GM12878 (cell line): ENCODE data around the gene RIMS1.

Experiments
- CEBPB ChIP-seq, 2 experiments: fragments of 150-350 bp in 1 of 2; IDR thresholded peaks; 2 replicates each; pipeline ENCODE4 v1.6.1; 2012 to 2014; ENCODE audit warnings: low read depth in 2 of 2, low read length in 2 of 2, borderline replicate concordance in 1 of 2, inconsistent platforms in 1 of 2
- NFIC ChIP-seq: IDR thresholded peaks from 2 replicates; pipeline ENCODE4 v1.6.1; 2012; ENCODE audit warnings: low read depth, mild to moderate bottlenecking, inconsistent platforms, low read length, moderate library complexity
- NFXL1 ChIP-seq: fragments of 450-650 bp; IDR thresholded peaks from 2 replicates; pipeline ENCODE4 v1.6.1; 2017; ENCODE audit warnings: antibody characterized with exemption, mild to moderate bottlenecking, borderline replicate concordance
- NR2C2 ChIP-seq: IDR thresholded peaks from 2 replicates; pipeline ENCODE4 v1.6.1; 2011; ENCODE audit warnings: borderline replicate concordance, low read depth; ENCODE audit not compliant: control insufficient read depth, insufficient read length
- SUZ12 ChIP-seq: fragments of 200-600 bp; sonication (generic); IDR thresholded peaks from one replicate; pipeline ENCODE4 v1.6.1; 2018; ENCODE audit warnings: antibody characterized with exemption, mild to moderate bottlenecking; ENCODE audit not compliant: unreplicated experiment
- ZBTB11 ChIP-seq: fragments of 450-650 bp; formaldehyde crosslinking; IDR thresholded peaks from 2 replicates; pipeline ENCODE4 v1.5.0; 2022; ENCODE audit warnings: mild to moderate bottlenecking, missing genetic modification characterization
- TF ChIP-seq, protein P1 (sequence below), 3 experiments: IDR thresholded peaks in 2 of 3; conservative IDR thresholded peaks in 1 of 3; 2 replicates each; pipeline ENCODE4 v1.5.1; 2011; ENCODE audit warnings: low read depth in 3 of 3, low read length in 3 of 3, mild to moderate bottlenecking in 3 of 3, control low read depth in 2 of 3, moderate library complexity in 2 of 3, inconsistent platforms in 1 of 3, mixed read lengths in 1 of 3; ENCODE audit not compliant: control insufficient read depth in 2 of 3, insufficient read depth in 1 of 3; ENCODE audit errors: extremely low read depth in 1 of 3
- TF ChIP-seq, protein P2 (sequence below): fragments of 450-650 bp; IDR thresholded peaks from 2 replicates; pipeline ENCODE4 v1.6.1; 2018; ENCODE audit warnings: mild to moderate bottlenecking, low read depth, moderate library complexity; ENCODE audit not compliant: partially characterized antibody

DNA sequence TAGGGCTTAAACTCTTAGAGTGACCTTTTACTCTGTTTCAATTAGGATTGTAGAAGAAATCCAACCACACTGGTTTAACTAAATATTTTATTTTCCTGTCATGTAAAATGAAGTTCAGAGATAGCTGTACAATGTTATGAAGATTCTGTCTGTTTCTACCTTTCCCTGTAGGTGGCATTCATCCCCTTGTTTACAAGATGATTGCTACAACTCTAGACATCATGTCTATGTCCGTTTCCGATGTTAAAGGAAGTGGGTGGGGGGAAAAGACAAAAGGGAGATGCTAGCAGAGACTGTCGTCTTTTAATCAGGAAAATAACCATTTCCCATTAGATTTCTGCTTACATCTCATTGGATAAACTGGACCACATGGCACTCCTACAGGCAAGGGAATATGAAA is 30.9 kb upstream of the RIMS1 start:
- TF ChIP-seq, protein P1, sequence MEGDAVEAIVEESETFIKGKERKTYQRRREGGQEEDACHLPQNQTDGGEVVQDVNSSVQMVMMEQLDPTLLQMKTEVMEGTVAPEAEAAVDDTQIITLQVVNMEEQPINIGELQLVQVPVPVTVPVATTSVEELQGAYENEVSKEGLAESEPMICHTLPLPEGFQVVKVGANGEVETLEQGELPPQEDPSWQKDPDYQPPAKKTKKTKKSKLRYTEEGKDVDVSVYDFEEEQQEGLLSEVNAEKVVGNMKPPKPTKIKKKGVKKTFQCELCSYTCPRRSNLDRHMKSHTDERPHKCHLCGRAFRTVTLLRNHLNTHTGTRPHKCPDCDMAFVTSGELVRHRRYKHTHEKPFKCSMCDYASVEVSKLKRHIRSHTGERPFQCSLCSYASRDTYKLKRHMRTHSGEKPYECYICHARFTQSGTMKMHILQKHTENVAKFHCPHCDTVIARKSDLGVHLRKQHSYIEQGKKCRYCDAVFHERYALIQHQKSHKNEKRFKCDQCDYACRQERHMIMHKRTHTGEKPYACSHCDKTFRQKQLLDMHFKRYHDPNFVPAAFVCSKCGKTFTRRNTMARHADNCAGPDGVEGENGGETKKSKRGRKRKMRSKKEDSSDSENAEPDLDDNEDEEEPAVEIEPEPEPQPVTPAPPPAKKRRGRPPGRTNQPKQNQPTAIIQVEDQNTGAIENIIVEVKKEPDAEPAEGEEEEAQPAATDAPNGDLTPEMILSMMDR (IDR thresholded peaks at IDR 0.05 in 2 of 3, conservative IDR thresholded peaks at IDR 0.05 in 1 of 3; ENCODE audit: control insufficient read depth in 2 of 3, extremely low read depth in 1 of 3, insufficient read depth in 1 of 3, low read depth in 3 of 3, low read length in 3 of 3): peak in 2 of 3 experiments; percentile 4 to 13; a peak in 1 of 6 replicates
- no peak for TF ChIP-seq NR2C2
- no peak for TF ChIP-seq CEBPB (IDR thresholded peaks at IDR 0.05; ENCODE audit: borderline replicate concordance in 1 of 2, low read depth in 2 of 2, low read length in 2 of 2)
- TF ChIP-seq SUZ12: no peak
- TF ChIP-seq, protein P2, sequence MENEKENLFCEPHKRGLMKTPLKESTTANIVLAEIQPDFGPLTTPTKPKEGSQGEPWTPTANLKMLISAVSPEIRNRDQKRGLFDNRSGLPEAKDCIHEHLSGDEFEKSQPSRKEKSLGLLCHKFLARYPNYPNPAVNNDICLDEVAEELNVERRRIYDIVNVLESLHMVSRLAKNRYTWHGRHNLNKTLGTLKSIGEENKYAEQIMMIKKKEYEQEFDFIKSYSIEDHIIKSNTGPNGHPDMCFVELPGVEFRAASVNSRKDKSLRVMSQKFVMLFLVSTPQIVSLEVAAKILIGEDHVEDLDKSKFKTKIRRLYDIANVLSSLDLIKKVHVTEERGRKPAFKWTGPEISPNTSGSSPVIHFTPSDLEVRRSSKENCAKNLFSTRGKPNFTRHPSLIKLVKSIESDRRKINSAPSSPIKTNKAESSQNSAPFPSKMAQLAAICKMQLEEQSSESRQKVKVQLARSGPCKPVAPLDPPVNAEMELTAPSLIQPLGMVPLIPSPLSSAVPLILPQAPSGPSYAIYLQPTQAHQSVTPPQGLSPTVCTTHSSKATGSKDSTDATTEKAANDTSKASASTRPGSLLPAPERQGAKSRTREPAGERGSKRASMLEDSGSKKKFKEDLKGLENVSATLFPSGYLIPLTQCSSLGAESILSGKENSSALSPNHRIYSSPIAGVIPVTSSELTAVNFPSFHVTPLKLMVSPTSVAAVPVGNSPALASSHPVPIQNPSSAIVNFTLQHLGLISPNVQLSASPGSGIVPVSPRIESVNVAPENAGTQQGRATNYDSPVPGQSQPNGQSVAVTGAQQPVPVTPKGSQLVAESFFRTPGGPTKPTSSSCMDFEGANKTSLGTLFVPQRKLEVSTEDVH: no peak
- TF ChIP-seq NFIC: no peak
- no peak for TF ChIP-seq NFXL1
- TF ChIP-seq ZBTB11 (CRISPR knock-in tag): no peak
